CMK (cell line): ENCODE data around the gene INSRR.

Source experiments
- DNase-seq: peaks from one replicate; pipeline ENCODE4 v3.0.0-alpha.2; 2010; ENCODE audit warnings: low read depth

INSRR gene

DNA sequence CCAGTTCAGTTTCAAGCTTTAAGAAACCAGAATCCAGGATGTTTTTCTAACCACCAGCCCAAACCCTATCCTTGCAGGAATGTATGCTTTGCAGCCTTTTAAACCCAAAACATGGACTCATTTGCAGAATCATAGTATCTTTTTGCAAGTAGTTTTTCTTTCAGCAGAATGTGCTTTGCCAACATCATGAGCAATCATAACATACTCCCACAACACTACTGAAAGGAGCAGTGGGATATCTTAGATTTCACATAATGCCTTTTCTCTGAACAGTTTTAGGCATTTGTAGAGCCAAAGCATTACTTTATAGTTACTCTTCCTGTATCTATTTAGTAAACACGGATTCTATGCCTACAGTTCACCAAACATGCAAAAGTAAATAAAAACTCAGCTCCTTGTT, 32.3 kb downstream of the INSRR start:
- no peak for DNase-seq

DNA sequence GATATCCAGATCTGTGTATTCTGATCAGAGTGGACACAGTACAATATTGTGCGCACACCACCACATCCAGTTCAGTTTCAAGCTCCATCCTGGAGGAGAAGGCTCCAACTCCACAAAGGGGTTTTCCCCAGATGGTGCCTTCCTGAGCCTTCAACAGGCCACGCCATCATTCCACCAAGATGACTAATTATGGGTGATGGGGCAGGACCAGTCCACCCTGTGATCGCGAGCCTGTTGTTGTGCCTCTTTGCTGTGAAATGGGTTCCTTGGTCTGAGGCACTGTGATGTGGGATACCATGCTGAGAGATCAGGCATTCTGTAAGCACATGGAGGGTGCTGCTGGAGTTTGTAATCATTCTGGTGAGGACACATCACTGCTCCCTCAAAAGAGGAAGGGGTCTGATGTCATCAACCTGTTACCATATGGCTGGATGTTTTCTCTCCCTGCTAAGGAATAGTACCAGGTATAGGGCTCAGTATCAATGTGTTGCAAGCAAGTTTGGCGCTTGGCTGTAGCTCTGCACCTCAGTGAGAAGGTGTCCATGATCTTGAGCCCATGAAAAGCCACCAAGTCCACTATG, 35.6 kb downstream of the INSRR start:
- DNase-seq: no peak

DNA sequence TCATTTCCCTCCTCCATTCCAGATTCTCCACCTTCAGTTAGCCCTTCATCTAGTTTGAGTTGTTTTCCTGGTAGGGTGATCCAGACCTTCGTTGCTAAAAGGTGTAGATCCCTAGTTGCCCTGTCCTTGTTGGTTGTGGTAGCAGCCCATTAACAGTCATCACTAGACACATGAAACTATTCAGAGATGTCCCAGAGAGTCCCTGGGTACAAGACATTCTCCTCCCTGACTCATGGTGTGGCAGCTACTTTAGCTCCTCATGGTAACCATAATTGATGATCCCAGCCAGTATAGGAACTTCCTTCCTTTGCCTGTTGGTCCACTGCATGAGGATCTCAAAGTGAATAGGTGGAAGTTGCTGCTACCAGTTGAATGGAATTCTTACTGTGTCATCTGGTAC, 36.2 kb downstream of the INSRR start:
- DNase-seq: no peak

DNA sequence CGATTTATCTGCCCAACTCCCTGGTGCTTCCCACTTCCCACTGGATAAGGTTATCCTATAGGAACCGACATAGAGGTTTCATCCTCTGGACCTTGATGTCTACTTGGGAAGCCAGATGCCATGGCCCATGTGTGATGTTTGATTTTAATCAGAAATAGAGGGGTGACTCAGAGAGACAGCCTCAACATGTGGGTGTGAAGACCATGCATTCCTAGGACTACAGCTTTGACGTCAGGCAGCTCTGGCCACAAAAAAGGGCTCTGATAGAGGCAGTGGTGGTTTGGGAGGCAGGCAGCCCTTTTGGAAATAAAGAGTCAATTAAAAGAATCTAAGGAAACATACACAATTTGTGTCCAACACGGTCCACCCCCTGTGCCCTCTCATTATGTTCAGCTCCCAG, 37.1 kb downstream of the INSRR start:
- no peak for DNase-seq

DNA sequence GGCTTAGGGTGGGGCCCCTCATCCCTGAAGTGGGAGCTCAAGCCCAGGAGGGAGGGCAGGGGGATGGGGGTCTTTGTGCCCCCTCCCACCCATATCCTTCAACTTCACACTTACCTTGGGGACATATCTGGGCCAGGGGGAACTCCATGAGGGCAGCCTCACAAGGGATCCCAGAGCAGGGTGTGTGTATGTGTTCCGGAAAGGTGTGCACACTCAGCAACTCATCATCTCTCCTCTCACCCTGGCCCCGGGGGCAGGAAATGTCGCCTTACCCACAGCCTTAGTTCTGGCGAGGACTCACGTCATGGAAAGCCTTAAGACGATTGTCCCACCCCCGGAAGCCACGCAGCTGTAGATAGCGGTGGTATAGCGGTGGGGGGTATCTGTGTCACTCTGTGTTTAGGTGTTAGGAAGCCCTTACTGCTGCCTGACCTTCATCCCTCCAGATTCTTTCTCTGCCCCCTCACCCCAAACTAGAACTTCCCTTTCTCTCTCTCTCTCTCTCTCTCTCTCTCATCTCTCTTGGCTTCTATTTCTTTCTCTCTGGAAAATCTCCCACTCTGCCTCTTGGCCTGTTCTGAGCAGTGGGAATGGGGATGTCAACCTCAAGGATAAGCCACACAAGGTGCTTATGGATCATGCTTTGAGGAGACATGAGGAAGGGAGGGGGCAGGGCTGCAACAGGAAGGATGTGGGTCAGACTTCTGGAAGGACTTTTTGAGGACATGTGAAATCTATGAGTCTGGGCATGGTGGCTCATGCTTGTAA, 42.2 kb downstream of the INSRR start, which contains the start of gene SH2D2A:
TSS of gene SH2D2A (minus strand) at position 288 of the 768 bp plus-strand sequence. CDS start at position 148, 140 bp downstream.
- peak; percentile 98 for DNase-seq

DNA sequence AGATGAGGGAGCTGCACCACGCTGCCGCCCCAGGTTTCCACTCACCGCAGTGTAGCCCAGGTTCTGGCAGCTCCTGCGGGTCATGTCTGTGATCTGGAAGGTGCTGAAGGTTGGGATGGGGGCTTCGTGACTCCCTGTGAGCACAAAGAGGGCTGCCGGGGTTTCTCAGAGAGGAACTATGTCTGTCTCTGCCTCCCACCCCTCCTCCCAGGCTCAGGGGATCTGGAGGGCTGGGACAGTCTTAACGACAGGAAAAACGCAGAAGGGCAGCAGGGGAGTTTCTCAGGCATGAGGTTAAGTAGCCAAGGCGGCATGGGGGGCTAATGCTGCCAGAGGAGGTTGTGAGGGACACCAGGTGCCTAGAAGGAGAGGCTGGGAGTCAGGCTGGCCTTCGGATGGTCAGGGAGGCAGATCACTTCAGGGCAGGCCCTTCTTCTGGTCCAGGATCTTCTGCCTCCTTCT, 42.9 kb downstream of the INSRR start:
- no peak for DNase-seq

DNA sequence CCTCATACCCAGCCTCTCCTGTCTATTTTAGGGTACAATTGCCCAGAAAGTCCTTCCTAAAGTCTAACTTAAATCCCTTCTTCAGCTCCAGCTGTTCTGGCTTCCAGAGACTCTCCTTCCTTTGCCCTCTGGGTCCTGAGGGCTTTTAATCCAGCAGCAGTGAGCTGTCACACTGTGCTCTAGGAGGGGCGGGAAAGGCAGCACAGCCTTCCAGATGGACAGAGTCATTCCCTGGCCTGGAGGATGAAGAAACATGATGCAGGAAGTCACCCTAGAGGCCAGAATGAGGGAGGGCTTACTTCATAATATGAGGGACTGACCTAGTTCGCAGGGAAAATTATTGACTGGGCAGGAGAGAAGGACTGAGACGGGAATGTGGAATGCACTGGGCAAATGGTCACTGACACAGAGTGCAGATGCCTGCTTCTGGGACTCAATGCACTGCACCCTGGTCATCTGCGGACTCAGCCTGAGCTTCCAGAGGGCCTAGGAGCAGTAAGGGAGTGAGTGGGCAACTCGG, 43.5 kb downstream of the INSRR start:
- DNase-seq: no peak

DNA sequence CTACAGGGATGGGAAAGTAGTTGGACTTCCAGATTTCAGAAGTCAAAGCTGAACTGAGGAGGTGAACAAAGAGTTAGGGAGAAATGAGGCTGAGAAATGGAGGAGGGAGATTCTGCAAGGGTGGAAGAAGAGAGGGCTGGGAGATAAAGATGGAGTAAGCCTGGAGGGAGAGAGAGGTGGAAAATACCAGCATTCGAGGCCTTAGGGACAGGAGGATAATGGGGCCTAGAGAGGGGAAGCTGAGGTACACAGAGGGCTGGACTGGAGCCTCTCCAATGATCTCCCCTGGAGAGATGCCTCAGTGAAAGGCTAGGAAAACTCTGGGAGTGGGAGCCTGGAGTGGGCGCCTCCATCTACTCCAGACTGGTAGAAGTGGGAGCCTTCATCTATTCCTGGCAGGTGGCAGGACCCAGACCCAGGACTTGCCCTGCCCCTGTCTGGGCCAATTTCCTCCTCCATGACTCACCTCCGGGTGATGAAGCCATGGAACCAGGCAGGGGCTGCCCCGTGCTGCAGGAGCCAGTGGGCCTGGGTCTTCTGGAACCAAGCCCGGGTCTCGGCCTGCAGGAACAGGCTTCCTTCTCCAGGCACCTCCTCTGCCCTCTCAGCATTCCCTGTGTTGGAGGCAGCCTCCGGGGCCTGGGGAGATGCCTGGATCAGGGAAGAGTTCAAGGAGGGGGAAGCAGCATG, 44.2 kb downstream of the INSRR start:
- no peak for DNase-seq

DNA sequence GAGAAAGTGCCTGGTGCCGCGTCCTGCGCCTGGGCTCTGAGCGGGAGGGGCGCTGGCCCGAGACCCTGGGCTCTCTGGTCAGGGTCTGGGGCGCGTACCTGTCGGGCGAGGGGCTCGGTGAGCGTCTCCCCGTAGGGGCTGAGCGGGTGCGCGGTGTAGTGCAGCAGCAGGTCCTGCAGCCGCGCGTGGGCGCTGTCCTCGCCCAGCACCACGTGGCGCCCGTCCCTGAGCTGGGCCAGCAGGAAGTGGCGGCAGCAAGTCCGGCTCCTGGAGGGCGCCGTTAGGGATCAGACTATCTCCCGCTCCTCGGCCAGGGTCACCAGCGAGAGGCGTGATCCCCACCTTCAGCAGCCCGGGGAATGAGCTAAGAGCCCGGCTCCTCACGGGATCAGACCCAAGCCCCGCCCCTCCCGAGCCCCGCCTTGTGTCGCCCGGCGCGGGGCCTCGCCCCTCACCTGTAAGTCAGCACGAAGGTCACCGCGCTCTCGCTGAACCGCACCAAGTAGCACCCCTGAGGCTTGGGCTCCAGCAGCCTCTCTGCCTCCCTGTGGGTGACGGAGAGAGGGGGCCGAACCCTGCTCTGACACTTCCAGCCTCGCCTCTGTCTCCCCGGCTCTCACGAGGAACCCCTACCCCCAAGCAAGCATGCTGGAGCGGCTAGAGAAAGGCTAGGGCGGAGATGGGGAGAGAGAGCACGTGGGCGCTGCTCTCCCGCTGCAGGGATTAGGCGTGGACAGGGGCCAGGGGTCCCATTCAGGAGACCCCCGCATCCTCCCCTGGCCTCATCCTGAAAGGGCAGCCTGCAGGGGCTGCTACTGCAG, 45.0 kb downstream of the INSRR start:
- DNase-seq: no peak

DNA sequence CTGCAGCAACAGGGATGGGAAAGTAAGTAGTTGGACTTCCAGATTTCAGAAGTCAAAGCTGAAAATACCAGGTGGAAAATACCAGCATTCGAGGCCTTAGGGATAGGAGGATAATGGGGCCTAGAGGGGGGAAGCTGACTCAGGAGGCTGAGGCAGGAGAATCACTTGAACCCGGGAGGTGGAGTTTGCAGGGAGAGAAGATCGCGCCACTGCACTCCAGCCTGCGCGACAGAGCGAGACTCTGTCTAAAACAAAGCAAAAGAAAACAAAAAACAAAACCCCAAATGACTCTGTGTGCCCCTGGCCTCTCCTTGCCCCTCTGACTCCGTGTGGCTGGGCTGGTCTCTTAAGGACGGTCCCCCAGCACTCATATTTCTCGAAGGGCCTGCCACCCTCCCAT, 45.6 kb downstream of the INSRR start:
- no peak for DNase-seq

DNA sequence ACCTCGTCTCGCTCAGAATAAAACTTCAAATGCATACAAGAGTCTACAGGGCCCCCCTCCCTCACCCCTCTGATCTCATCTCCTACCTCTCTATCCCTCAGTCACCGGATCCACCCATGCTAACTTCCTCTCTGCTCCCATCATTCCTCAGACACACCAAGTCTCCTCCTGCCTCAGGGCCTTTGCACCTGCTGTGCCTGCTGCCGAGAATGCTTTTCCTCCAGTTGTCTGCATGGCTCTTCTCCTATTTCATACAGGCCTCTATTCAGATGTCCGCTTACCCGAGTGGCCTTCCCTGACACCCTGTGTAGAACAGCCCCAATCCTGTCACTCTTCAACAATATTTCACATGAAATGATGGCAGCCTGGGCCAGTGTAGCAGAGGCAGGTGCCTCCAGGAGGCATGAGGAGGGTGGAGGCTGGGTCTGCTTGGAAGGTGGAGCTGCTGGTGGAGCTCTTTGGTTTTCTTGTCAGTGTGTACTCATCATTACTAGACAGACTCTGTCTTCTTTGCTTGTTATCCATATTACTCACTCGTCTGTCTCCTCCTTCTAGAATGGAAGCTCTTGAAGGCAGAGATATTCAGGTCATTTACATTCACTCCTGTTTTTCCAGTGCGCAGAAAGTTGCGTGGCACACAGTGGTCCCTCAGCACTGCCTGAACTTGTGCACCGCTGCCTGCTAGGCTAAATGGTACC, 46.5 kb downstream of the INSRR start:
- no peak for DNase-seq

DNA sequence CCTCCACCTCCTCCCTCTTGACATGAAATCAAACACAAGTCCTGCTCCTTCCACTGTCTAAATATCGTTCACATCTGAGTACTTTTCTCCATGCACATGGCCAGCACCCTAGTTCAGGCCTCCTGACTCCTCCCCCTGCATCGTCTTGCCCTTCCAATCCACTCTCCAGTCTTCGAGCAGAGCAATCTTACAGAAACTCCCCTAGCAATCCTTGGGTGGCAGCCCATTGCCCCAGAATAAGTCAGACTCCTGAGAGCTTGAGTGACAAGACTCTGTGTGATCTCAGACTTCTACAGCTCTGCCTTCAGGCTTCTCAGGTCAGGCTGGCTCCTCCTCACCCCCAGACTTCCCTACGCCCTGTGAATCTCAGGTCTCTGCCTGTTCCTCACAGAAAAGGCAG, 47.7 kb downstream of the INSRR start:
- no peak for DNase-seq

DNA sequence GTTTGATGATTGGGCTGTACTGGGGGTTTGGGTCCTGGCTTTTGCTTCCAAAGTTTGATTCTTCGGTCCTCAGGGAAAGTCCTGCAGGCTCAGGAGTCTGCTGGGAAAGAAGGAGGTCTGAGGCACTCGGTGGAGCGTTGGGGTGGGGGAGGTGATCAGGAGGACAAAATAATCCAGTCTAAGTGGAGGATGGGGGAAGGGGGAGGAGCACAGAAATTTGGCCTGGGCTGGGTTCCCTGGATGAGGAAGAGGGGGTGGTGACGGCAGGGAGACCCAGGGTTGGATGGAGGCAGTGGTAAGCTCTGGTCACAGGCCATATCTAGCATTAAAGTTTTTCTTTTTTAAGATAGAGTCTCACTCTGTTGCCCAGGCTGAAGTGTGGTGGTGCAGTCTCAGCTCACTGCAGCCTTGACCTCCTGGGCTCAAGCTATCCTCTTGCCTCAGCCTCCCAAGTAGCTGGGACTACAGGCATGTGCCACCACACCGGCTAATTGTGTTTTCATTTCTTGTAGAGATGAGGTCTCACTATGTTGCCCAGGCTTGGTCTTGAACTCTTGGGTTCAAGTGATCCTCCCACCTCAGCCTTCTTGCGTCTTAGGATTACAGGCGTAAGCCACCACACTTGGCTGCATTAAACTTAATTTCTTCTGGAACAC, 49.1 kb downstream of the INSRR start:
- no peak for DNase-seq

DNA sequence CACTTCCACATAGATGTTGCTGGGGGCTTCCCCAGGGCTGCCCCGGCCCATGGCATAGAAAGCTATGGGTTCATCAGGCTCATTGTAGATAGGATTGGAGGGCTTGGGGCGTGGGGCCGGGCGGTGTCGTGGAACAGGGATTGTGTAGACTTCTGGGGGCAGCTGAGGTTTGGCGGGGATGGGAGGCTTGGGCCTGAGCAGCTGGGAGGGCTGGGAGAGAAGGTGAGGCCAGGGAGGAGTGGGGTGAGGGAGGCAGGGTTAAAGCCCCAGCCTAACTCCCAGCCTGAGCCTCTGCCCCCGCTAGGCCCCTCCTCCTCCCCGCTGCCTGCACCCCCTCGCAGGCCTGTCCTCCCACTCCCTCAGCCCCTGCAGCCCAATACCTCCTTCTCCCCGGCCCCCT, 49.6 kb downstream of the INSRR start:
- no peak for DNase-seq

DNA sequence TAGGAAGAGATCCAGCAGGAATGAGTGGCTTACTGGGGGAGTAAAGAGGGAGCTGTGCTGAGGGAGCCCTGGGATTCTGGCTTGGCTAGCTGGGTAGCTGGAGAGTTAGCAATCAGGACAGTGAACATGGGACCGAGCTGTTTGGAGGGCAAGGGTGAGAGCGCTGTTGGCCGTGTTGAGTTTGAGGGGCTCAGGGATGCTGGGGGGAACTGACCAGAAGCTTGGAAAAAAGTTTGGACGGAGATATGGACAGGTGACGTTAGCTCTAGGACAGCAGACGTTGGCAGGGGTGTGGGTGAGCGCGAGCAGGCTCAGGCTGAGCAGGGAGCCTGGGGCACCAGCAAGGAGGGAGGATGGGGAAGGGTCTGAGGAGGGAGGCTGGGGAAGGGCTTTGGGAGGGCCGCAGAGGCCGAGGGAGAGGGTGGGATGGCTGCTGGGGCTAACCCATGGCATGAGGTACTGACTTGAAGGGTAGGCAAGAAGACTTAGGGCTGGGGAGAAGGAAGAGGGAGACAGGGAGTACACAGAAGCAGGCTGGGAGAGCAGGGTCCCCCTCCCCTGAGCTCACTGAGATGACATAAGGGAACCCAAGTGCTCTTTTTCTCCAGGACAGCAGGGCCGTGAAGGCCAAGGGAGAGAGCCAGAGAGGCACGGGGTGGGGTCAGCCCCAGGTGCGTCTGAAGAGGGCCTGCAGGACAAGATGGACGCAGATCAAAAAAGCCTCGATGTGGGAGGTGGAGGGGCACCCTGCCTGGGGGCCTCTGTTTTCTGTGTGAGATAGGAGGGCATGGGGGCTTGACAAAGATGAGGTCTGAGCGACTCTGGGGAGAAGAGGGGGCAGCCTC, 50.5 kb downstream of the INSRR start:
- no peak for DNase-seq

DNA sequence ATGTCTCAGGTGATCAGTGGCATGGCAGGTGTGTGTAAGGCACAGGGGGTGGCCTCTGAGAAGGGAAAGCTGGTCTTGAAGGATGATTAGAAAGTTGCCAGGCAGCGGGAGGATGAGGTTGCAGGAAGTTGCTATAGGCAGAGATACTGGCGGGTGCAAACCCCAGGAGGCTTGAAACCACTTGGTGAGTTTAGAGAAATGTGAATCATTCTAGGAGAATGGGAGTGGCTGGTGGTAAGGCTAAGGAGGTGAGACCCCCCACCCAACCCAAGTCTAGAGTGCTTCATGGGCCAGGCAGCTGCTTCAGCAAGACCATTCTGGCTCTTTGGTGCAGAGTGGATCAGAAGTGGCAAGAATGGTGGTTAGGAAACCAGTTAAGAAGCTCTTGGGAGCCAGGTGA, 51.3 kb downstream of the INSRR start:
- no peak for DNase-seq

DNA sequence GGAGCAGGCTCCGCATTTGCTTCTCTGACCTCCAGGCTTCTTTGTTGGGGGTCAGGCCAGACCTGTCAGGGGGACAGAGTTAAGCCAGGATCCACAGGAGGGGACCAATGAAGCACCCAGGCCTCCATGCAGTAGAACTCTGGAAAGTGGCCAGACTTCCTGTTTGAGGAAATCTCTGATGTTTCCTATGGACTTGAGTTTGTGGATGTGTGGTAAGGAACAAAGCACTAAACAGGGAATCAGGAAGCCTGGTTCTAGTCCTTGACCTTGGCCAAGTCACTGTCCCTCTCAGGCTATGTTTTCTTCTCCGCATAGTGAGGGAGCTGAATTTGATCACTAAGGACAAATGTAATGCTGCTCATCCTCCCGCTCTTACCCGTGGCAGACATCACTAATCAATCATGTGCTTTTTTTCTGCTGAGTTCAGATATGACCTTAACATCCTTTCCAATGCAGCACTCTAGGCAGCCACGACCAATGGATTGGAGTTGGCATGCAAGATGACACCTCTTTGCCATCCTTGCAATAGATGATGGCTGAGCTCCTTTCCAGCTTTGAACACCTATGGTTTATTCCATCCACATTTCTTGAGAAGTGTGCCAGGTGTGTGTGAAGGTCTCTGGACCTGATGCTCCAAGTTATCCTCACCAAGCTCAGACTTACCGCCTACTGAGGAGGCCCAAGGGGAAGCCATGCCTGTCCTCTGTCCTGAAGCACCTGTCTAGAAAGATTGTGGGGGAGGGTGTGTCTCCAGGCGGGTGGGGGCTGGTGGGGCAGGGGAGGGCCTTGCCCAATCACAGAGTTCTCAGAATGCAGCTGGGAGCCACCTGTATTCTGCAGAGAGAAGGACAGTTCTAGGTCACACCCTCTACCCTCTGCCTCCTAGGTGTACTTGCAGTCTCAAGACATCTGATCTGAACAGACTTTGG, 52.1 kb downstream of the INSRR start:
- DNase-seq: no peak

DNA sequence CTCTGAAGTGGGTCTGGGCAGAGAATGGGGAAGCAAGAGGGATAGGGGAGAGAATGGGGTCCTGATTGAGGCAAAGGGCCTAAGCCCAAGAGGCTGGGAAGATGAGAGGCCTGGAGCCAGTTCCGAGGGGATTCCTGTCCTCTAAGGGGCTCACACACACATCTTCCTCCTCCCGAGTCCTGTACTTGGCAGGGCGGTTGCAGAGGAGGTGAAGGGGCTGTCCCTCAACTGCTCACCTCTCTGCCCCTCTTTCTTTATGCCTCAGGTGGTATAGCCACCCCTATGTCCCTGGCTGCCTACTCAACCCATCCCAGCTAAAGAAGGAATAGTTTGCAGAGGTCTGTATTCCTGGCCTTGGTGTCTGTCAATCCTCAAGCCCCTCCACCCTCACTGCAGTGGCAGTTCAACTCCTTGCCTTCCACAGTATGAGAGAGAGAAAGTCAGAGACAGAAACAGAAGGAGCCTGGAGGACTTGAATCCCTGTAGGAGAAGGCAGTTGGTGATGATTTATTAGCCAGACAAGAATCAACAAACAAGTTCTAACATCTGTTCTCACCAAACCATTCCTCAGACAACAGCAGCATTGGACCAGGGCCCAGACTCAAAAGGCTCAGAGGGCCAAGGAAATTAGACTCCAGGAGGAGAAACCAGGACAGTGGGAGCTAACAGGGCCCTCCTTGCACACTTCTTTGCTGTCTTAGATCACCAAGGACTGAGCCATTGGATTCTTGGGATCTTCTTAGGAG, 53.0 kb downstream of the INSRR start:
- no peak for DNase-seq
